Activated CD4-positive, alpha-beta T cell treated with anti-CD3 and anti-CD28 coated beads for 36 hours (primary cell): ENCODE data around the gene KLF6. TPM values are rescaled to one million over a fixed set of nuclear protein-coding genes. Genes with fewer than 3 reads are reported as not detected.

Experiments used
- ATAC-seq: fragments of 200-7000 bp; cut with Tn5 transposase; one replicate; pipeline ENCODE4 v1.10.0; 2021; ENCODE audit warnings: mild to moderate bottlenecking, moderate library complexity
- CTCF ChIA-PET: fragments of 350-600 bp; sonication (Branson Sonifier 250); formaldehyde crosslinking; loops from one replicate; lab custom pipeline; 2021; ENCODE audit warnings: antibody characterized with exemption; lab: Charles Lee
- POLR2A ChIA-PET: fragments of 350-600 bp; sonication (Branson Sonifier 250); formaldehyde crosslinking; loops from one replicate; lab custom pipeline; 2021; ENCODE audit warnings: antibody characterized with exemption, inconsistent platforms; lab: Charles Lee
- DNase-seq: peaks from one replicate; pipeline ENCODE4 v3.0.0-alpha.2; 2020
- H3K27ac Mint-ChIP-seq: one replicate; pipeline ENCODE4 v1.8.0; 2021; ENCODE audit warnings: mixed read lengths
- H3K27me3 Mint-ChIP-seq: one replicate; pipeline ENCODE4 v1.8.0; 2021; ENCODE audit warnings: mixed read lengths
- H3K36me3 Mint-ChIP-seq: one replicate; pipeline ENCODE4 v1.8.0; 2021; ENCODE audit warnings: low read depth, mixed read lengths
- H3K4me1 Mint-ChIP-seq: one replicate; pipeline ENCODE4 v1.8.0; 2021; ENCODE audit warnings: mixed read lengths
- H3K4me3 Mint-ChIP-seq: one replicate; pipeline ENCODE4 v1.8.0; 2021; ENCODE audit warnings: mild to moderate bottlenecking, moderate library complexity, mixed read lengths
- H3K9me3 Mint-ChIP-seq: one replicate; pipeline ENCODE4 v1.8.0; 2021; ENCODE audit warnings: low read depth, mixed read lengths
- intact Hi-C, 2 experiments: fragments of 100-400 bp; cut with DNase I in 1 of 2; cut with micrococcal nuclease in 1 of 2; formaldehyde crosslinking; loops; one replicate each; pipeline versions ENCODE4 v1.14.2 to v1.15.1; 2022 to 2024; cut with DNase I, micrococcal nuclease
- total RNA-seq, 2 experiments: library from RNA; stranded (reverse); gene quantifications; one replicate each; pipeline ENCODE4 v1.2.3, GENCODE V29; 2021

The KLF6 gene
- total RNA-seq, 2 experiments from 2014 or later, result 107 to 114 TPM

DNA sequence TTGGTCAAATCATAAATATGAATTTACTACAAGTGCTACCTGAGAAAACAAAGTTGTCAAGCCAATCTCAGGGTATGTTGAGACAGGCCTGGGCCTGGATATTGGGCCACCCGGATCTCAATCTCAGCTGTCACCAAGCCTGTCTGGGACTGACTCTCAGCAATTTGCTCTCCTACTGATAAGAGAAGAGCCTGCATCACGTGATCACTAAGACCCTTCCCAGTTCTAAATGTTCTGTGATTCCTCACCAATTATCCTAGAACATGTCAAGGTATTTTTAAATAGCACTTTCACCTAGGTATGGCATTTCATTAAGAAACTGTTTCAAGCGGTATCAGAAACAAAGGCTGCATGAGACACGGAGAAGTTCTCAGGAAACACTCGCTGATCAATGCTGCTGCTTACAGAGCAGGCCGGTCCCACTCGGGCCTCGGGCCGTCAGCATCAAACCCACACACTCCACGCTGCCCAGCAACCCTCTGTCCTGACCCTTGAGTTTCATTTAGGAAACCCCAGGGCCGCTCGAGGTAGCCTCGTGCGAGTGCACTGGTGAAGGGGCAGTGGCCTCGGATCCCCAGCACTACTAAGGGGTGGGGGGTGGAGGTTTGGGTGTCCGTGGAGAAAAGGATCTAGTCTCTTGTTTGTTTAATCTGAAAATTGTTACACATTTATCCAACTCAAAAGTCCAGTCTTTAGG is 4.1 kb downstream of the KLF6 start:
- H3K27me3 Mint-ChIP-seq, result no peaks in the 10 kb centered on the region
- ChIA-PET POLR2A (interaction anchor here (0.5 to 6.8 kb wide), 5 partner anchors 19 to 270 kb away, joined by 3 to 165 read pairs (median 23); no protein-coding TSS in a partner anchor), CTCF (interaction anchor here (0.5 kb wide), 1 partner anchor 362 kb away, joined by 3 read pairs; no protein-coding TSS in a partner anchor)
- peaks cover 60% of the 10 kb centered on the region for H3K4me1 Mint-ChIP-seq
- intact Hi-C loops, result loop anchor here (1.0 to 5.0 kb wide), 7 partner anchors 114 to 871 kb away; no protein-coding TSS in a partner anchor
- no peaks in the 10 kb centered on the region for H3K9me3 Mint-ChIP-seq
- DNase-seq, result no peak
- peak overlapping the region; percentile 97 for H3K27ac Mint-ChIP-seq
- ATAC-seq, result no peak
- H3K36me3 Mint-ChIP-seq, result peaks cover 80% of the 10 kb centered on the region
- peak overlapping the region; percentile 82 for H3K4me3 Mint-ChIP-seq

DNA sequence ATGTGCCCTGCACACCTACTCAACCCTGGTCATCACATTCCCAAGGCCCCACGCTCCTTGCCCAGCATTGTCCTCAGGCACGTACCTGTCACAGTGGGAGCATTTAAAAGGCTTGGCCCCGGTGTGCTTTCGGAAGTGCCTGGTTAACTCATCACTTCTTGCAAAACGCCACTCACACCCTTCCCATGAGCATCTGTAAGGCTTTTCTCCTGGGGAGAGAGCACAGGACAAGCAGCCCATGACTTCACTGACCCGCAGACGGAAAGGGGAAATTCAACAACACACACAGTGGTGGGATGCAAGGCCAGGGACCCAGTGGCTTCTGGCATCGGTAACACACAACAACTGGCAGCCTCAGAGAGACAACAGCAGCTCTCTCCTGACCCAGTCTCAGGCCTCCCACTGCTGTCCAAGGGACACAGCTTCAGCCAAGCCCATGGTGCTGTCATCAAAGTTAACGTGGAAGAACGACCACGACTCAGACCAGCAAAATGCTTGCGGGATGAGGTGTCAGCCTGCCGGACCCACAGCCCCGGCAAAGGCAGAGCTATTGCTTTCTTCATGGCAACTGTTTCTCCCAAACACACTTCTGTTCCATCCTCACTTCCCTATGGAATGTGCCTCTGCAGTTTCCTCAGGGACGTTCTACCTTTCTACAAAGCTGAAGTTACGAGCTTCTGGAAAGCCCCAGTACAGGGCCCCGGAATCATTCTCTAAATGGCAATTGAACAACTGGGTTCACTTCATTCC is 4.8 kb downstream of the KLF6 start:
- peak overlapping the region; percentile 97 for H3K27ac Mint-ChIP-seq
- peak overlapping the region; percentile 82 for H3K4me3 Mint-ChIP-seq
- peaks cover 66% of the 10 kb centered on the region for H3K4me1 Mint-ChIP-seq
- CTCF ChIA-PET, result interaction anchor here (0.8 kb wide), 1 partner anchor 19 kb away, joined by 4 read pairs; no protein-coding TSS in a partner anchor
- no peaks in the 10 kb centered on the region for H3K9me3 Mint-ChIP-seq
- H3K27me3 Mint-ChIP-seq, result no peaks in the 10 kb centered on the region
- peaks cover 87% of the 10 kb centered on the region for H3K36me3 Mint-ChIP-seq
- DNase-seq (no peak), ATAC-seq (no peak)
- POLR2A ChIA-PET, result interaction anchor here (0.5 to 6.8 kb wide), 3 partner anchors 19 to 271 kb away, joined by 3 to 165 read pairs (median 23); no protein-coding TSS in a partner anchor
- intact Hi-C loops, result loop anchor here (2.0 to 5.0 kb wide), 6 partner anchors 113 to 872 kb away; no protein-coding TSS in a partner anchor

DNA sequence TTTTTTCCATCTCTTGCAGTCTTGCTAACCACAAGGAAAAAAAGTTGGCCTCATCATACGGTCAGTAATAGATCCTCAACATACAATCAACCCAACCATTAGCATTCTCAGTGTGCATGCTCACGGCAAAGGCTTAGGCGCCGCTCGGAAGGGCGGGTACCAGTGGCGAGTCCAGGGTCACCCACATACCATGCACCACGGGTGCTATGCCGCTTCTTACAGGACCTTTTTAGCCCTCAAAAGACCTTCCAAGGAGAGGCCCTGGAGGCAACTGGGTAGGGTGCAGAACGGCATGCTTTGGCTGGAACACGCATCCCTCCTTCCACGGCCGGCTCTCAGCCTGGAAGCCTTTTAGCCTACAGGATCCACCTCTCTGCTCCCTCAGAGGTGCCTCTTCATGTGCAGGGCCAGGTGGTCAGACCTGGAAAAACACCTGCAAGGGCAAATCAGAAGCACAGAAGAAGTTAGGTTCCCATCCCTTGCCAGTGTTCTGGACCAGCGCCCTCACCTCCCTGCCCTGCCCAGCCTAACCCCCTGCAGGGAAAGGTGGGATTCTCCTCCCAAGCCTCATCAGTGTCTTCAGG is 5.8 kb downstream of the KLF6 start:
- Mint-ChIP-seq H3K9me3 (no peaks in the 10 kb centered on the region), H3K4me3 (peak overlapping the region; percentile 82), H3K27ac (peak overlapping the region; percentile 97), H3K4me1 (peaks cover 71% of the 10 kb centered on the region), H3K27me3 (no peaks in the 10 kb centered on the region), H3K36me3 (peaks cover 92% of the 10 kb centered on the region)
- no peak for ATAC-seq
- DNase-seq, result no peak
- CTCF ChIA-PET, result interaction anchor here (1.2 kb wide), 1 partner anchor 31 kb away, joined by 8 read pairs; no protein-coding TSS in a partner anchor
- intact Hi-C loops, result loop anchor here (5.0 kb wide), 3 partner anchors 112 to 582 kb away; no protein-coding TSS in a partner anchor
- POLR2A ChIA-PET, result interaction anchor here (0.7 to 2.4 kb wide), 4 partner anchors 22 to 87 kb away, joined by 3 to 9 read pairs (median 6); no protein-coding TSS in a partner anchor

DNA sequence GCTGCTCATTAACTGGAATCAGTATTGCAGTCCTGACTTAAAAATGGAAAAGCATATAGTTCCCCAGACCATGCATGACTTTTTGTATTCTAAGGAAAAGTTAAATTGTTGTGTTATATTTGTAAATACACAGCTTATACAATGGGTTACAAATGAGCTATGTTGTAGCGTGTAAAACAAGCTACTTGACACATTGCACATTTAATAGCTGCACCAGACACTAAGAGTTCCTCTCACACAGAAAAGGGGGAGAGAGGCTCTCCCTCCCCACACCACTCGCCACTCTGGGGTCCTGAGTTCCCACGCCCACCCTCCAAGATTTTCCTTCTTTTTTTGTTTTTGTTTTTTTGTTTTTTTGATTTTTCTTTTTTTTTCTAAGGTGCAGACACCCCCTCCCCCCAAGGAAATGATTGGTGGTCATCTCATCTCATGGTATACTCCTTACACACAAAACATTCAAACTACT is 6.3 kb downstream of the KLF6 start:
- peak overlapping the region; percentile 72 for H3K27ac Mint-ChIP-seq
- H3K4me3 Mint-ChIP-seq, result peak overlapping the region; percentile 82
- H3K4me1 Mint-ChIP-seq, result peaks cover 71% of the 10 kb centered on the region
- no peaks in the 10 kb centered on the region for H3K9me3 Mint-ChIP-seq
- peaks cover 87% of the 10 kb centered on the region for H3K36me3 Mint-ChIP-seq
- ATAC-seq (no peak), DNase-seq (no peak)
- POLR2A ChIA-PET, result interaction anchor here (0.6 to 2.4 kb wide), 7 partner anchors 15 to 166 kb away, joined by 3 to 9 read pairs (median 5); no protein-coding TSS in a partner anchor
- intact Hi-C loops, result loop anchor here (5.0 kb wide), 3 partner anchors 111 to 581 kb away; no protein-coding TSS in a partner anchor
- no peaks in the 10 kb centered on the region for H3K27me3 Mint-ChIP-seq
- CTCF ChIA-PET, result interaction anchor here (0.7 to 1.7 kb wide), 3 partner anchors 17 to 778 kb away, joined by 3 to 8 read pairs (median 6); no protein-coding TSS in a partner anchor

DNA sequence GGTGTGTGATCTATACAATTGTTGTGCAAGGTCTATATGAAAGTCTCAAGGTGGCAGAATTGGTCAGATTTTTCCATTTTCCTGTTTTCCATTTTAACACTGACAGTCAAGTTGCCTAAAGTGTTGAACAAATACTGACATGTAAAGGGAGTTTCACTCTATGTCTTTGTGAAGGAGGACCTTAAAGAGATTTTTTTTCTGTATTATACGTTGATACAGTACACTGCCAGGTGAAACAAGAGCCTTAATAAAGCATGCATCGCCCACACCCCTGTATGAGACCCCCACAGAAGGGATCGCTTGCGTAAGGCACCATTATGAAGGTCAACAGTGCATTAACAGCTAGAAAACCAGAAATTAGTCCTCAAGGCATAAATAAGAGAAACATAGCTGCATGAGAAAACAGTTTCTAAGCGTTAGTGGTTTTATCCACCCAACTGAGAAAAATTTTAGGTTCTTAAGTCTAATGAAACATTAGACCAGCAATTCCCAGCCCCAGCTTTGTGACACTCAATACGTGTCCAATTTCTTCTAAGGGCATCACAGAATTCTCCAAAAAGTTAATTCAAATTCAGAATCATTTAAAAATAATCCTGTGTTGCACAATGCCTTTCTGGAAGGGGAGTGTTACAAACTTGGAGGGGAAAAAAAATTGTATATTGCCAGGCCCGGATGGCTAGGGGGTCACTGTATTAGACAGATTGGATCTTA is 6.9 kb downstream of the KLF6 start:
- Mint-ChIP-seq H3K27ac (peak overlapping the region; percentile 72), H3K4me3 (peak overlapping the region; percentile 82), H3K9me3 (no peaks in the 10 kb centered on the region), H3K36me3 (peaks cover 81% of the 10 kb centered on the region), H3K27me3 (no peaks in the 10 kb centered on the region), H3K4me1 (peaks cover 71% of the 10 kb centered on the region)
- no peak for DNase-seq
- ATAC-seq, result no peak
- intact Hi-C loops, result loop anchor here (1.0 to 5.0 kb wide), 9 partner anchors 17 to 873 kb away; no protein-coding TSS in a partner anchor
- ChIA-PET POLR2A (interaction anchor here (0.6 to 2.4 kb wide), 11 partner anchors 8 to 167 kb away, joined by 3 to 9 read pairs (median 5); partner anchors contain the start of gene KLF6), CTCF (interaction anchor here (0.7 to 1.7 kb wide), 4 partner anchors 17 to 779 kb away, joined by 3 to 8 read pairs (median 7); no protein-coding TSS in a partner anchor)

DNA sequence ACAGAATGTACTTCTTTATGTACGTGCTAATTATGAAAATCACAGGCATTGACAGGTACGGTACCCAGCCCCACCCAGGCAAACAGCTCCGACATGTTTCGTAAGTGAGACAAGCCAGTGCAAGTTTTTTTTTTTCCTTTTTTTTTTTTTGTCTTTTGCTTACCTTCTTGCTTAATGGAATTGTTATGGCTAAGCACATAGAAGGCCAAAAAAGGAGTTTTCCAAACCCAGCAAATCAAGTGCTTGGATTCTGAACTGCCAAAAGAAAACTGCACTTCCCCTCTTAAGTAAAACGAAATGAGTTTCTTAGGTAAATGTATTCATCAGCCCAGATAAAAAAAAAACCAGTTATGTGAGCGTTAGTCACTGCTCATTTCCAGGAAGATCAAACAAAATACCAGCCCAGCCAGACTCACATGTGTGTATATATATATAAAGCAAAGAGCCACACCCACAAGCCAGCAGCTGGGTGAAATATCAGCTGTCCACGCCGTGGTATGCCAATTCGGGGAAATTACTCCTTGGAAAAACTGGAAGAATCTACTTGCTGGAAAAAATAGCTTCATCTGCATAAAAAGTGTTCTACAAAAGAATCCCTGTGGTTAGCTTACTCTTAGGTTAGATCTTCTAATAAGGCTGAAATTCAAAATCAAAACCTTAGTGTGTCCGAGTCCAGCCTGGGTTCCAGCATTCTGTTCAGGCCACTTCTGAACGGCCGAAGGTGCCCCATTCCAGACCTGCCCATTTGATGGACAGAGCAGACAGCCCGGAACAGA is 8.0 kb downstream of the KLF6 start:
- ChIA-PET POLR2A (interaction anchor here (0.6 to 2.4 kb wide), 12 partner anchors 9 to 592 kb away, joined by 3 to 9 read pairs (median 4); partner anchors contain the start of gene KLF6), CTCF (interaction anchor here (0.6 to 1.7 kb wide), 6 partner anchors 12 to 300 kb away, joined by 3 to 6 read pairs (median 3); no protein-coding TSS in a partner anchor)
- DNase-seq (peak; percentile 71), ATAC-seq (peak; percentile 68)
- Mint-ChIP-seq H3K27ac (peak overlapping the region; percentile 90), H3K27me3 (no peaks in the 10 kb centered on the region), H3K9me3 (no peaks in the 10 kb centered on the region), H3K4me1 (peaks cover 67% of the 10 kb centered on the region), H3K4me3 (peak overlapping the region; percentile 62), H3K36me3 (peaks cover 70% of the 10 kb centered on the region)
- intact Hi-C loops, result loop anchor here (1.0 to 5.0 kb wide), 9 partner anchors 16 to 874 kb away; no protein-coding TSS in a partner anchor

DNA sequence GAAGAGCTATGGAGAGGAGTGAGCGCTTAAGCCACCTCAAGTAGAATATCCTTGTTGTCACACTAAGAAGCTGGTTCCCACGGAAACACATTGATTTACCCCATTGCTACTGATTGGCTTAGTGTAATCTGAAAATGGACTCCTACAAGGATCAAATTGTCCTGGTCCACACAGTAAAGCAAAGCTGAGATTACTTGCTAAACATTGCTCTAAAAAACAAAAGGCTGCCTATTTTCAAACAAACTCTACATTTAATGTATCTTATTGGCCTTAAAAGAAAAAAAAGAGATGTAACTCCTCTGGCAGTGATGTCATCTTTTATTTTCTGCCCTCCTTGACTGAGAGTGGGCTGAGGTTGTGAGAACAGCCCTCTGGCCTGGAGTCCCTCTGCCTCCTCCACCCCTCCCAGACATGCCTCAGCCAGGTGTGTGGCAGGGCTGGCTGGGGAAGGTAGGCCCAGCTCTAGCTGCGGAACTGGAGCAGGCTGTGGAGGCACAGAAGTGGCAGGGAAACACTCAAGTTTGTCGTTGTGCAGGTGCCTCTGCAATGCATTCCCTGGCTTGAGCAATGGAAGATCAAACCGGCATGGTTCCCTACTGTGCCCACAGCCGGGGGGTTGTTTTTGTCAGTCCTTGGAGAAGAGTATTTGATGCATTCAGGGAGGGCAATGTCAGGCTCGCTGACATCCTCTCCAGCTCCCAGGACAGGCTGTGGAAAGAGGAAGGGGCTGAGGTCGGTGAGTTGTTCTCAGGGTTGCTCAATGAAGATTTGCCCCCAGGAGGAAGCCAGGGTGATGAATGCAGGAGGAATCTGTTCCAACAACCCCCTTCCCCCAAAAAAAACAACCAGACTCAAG is 9.1 kb downstream of the KLF6 start:
- H3K9me3 Mint-ChIP-seq, result no peaks in the 10 kb centered on the region
- ChIA-PET POLR2A (interaction anchor here (0.6 to 2.2 kb wide), 9 partner anchors 10 to 591 kb away, joined by 3 to 11 read pairs (median 8); partner anchors contain the start of gene KLF6), CTCF (interaction anchor here (0.7 to 1.3 kb wide), 3 partner anchors 11 to 469 kb away, joined by 3 to 6 read pairs (median 4); no protein-coding TSS in a partner anchor)
- peak; percentile 34 for DNase-seq
- H3K4me3 Mint-ChIP-seq, result peak overlapping the region; percentile 44
- no peaks in the 10 kb centered on the region for H3K27me3 Mint-ChIP-seq
- intact Hi-C loops, result loop anchor here (2.0 to 5.0 kb wide), 5 partner anchors 109 to 875 kb away; no protein-coding TSS in a partner anchor
- H3K27ac Mint-ChIP-seq, result peak overlapping the region; percentile 48
- peaks cover 59% of the 10 kb centered on the region for H3K36me3 Mint-ChIP-seq
- peak; percentile 15 for ATAC-seq
- H3K4me1 Mint-ChIP-seq, result peaks cover 57% of the 10 kb centered on the region

DNA sequence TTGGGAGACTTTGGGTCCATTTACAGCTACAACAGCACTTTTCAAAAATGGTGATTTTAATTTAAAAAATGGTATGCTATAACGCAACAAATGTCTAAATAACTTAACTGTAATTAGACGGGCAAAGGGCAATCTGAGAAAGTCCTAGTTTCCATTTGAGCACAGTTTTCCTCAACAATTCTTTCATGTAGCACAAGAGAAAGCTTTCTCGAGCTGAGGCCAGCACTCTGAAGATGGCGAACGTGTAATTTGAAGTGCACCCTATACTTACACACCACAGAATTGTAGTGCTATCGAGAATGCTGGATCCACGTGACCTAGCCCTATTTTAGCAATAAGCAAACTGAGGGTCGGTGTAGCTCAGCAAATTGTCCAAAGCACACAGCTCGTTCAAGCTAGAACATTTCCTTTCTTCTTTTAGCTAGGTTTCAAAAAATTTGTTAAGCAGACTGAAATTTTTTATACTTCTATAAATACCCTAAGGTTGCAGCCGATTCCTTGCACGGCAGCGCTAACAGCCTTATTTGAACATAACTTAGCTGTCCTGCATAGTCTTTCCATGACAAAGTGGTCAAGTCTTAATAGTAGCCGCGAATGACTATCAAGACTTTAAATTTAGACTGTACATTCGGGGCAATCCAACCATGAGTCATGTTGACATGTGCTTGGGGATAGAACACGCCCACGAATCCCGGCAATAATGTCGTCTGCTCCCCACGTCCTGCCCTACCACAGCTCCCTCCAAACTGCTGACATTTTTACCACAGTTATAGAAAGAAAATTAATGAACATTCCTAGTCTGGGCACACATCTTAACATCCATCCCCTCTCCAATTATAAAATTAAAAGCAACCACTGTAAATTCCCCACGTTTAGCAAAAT is 10.0 kb downstream of the KLF6 start:
- Mint-ChIP-seq H3K9me3 (no peaks in the 10 kb centered on the region), H3K36me3 (peaks cover 50% of the 10 kb centered on the region), H3K27me3 (no peaks in the 10 kb centered on the region), H3K27ac (peak overlapping the region; percentile 48), H3K4me1 (peaks cover 48% of the 10 kb centered on the region), H3K4me3 (peak overlapping the region; percentile 5)
- CTCF ChIA-PET, result interaction anchor here (0.7 to 1.3 kb wide), 3 partner anchors 10 to 468 kb away, joined by 3 to 4 read pairs (median 3); no protein-coding TSS in a partner anchor
- DNase-seq, result peak; percentile 46
- POLR2A ChIA-PET, result interaction anchor here (0.7 to 2.2 kb wide), 9 partner anchors 10 to 292 kb away, joined by 4 to 11 read pairs (median 6); no protein-coding TSS in a partner anchor
- intact Hi-C loops, result loop anchor here (5.0 kb wide), 3 partner anchors 108 to 578 kb away; no protein-coding TSS in a partner anchor
- peak; percentile 10 for ATAC-seq
